Caki2 (cell line): ENCODE data around the gene PPP2R3B. TPM values are rescaled to one million over a fixed set of nuclear protein-coding genes. Genes with fewer than 3 reads are reported as not detected.

Source experiments
- DNase-seq: peaks from one replicate; pipeline ENCODE4 v3.0.0-alpha.2; 2015; ENCODE audit warnings: low read depth
- in situ Hi-C: cut with HindIII; loops from 2 replicates; pipeline ENCODE4 v1.10.0; 2016; ENCODE audit warnings: low sequenced_read_pairs, low pct_unique_long_range_greater_than_20kb, mixed read lengths
- total RNA-seq: library from RNA; depleted of rRNA; stranded (reverse); fragments of >200 nt; shearing (Covaris generic); gene quantifications from 2 replicates; pipeline ENCODE4 v1.2.3, GENCODE V29; 2014; ENCODE audit warnings: low replicate concordance

Gene PPP2R3B
- total RNA-seq, 1 experiment from 2014 or later: 16.3 TPM

- in situ Hi-C loops: no loop called here
- no peak for DNase-seq
Observed at GRCh38 chrX:375181-376036, 11.3 kb downstream of the PPP2R3B start.

- no peak for DNase-seq
- in situ Hi-C loops: no loop called here
Observed at GRCh38 chrX:374596-374995, 12.1 kb downstream of the PPP2R3B start.

DNA sequence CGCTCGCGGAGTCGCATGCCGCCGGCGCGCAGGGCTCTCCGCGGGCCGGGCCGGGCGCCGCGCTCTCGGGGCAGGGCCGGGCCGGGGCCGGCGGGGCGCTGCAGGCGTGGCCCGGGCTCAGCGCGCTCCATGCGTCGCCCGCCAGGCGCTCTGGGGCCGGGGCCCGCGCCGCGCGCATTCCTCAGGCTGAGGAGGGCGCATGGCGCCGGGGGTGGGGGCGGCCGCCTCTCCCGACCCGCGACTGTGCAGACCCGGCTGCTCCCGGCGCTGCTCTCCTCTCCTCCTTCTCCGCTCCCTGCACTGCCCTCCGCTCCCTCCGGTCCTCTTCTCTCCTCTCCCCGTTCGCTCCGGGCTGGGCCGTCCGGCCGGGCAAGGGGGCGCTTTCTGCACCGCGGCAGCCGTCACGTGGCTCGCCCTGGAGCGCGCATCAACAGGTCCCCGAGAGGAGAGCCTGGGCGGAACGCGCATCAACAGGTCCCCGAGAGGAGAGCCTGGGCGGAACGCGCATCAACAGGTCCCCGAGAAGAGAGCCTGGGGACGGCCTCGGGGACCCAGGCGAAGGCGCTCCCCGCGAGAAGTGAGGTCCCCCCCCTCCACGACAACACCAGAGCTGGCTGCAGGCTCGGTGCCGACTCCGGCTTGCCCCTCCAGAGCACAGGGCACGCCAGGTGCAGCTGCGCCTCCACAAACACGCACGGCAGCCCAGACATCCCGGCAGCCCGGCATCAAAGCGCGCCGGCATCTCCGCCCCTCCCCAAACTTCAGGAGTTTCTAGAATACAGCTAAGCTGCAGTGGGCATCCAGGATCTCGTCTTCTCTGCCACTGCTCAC, 12.9 kb downstream of the PPP2R3B start:
- no peak for DNase-seq
- in situ Hi-C loops: no loop called here

GRCh38 chrX:372856-373640, 13.7 kb downstream of the PPP2R3B start:
- DNase-seq: no peak
- in situ Hi-C loops: no loop called here

DNA sequence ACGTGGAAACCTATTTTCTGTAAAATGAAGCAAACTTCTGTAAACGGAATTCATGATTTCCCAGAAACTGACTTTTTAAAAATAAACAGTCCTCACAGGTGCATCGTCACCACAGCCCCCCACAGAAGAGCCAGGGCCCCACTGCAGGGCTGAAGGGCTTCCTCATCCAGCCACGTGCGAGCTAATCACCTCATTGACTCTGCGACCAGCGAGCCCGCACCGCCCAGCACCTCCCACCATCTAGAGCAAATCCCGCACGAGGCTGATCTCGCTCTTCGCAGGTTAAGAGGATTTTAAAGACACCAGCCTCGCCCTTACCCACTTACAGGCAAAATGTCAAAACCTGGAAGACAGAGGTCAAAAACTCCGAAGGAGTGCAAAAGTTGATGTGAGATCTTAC, 14.8 kb downstream of the PPP2R3B start:
- in situ Hi-C loops: no loop called here
- no peak for DNase-seq

DNA sequence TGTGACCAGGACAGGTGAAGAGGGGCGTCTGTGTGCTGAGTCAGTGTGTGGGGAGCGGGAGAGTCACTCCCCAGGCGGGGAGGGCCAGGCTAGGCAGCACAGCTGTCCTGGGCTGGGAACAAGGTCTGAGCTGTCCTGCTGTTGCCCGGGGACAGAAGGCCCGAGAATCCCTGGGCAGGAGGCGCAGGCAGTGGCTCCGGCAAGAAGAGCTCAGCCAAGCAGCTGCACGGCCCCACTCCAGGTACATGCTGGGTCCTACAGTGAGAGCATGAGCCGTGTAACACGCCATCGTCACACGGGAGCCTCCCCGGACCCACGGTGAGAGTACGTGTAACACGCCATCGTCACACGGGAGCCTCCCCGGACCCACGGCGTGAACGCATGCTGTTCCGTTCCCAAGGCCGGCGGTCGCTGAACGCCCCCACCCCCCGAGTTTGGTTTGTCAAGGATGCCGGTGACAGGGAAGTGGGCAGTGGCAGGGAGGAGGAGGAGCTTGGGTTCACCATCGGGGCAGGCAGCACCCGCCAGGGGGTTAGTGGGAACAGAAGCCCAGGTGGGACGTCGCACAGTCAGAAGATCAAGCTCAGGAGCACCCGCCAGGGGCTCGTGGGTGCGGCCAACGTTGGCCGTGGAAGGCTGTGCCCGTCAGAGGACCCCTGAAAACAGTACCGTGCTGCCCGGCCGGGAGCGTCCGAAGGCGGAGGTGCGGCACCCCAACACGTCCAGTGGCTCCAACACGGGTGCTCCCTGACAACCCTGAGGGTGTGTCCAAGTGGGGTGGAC, 15.6 kb downstream of the PPP2R3B start:
- no peak for DNase-seq
- in situ Hi-C loops: no loop called here

GRCh38 chrX:370244-370962, 16.3 kb downstream of the PPP2R3B start:
- DNase-seq: no peak
- in situ Hi-C loops: no loop called here

GRCh38 chrX:369563-370101, 17.1 kb downstream of the PPP2R3B start:
- no peak for DNase-seq
- in situ Hi-C loops: no loop called here

- DNase-seq: no peak
- in situ Hi-C loops: no loop called here
Observed at GRCh38 chrX:368811-369562, 17.7 kb downstream of the PPP2R3B start.

GRCh38 chrX:367866-368265, 18.8 kb downstream of the PPP2R3B start:
- in situ Hi-C loops: no loop called here
- no peak for DNase-seq

DNA sequence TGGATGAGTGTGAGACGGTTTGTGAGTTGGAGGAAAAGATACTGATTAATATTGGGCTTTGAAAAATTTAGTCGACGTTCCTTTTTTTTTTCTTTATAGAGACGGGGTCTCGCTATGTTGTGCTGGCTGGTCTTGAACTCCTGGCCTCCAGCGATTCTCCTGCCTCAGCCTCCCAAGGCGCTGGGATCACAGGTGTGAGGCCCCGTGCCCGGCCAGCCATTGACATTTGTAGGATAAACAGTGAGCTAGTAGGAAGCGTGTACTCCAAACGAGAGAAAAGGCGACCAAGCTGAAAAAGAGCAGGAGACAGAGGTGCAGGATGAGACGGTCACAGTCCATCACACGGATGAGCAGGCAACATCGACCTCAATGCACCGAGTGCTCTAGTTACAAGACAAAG, 19.4 kb downstream of the PPP2R3B start:
- in situ Hi-C loops: no loop called here
- DNase-seq: no peak

GRCh38 chrX:363621-364375, 22.9 kb downstream of the PPP2R3B start:
- in situ Hi-C loops: no loop called here
- no peak for DNase-seq

- in situ Hi-C loops: no loop called here
- no peak for DNase-seq
Observed at GRCh38 chrX:362937-363620, 23.6 kb downstream of the PPP2R3B start.

DNA sequence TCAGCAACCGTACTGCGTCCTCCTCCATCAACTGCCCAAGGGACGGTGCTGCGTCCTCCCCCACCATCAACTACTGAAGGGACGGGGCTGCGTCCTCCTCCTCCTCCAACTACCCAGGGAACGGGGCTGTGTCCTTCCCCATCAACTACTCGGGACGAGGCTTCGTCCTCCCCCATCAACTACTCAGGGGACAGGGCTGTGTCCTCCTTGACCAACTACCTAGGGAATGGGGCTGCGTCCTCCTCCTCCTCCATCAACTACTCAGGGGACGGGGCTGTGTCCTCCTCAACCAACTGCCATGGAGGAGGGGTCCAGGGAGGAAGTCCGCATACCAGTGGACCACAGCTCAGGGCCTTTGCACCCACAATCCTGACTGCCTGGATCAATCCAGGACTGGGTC, 24.4 kb downstream of the PPP2R3B start:
- in situ Hi-C loops: no loop called here
- DNase-seq: no peak
